H9 (cell line): Measurements from ENCODE around the gene COL8A2. TPM values are rescaled to one million over a fixed set of nuclear protein-coding genes. Genes with fewer than 3 reads are reported as not detected.

Experiments
- DNase-seq: peaks from one replicate; pipeline ENCODE4 v3.0.0-alpha.2; 2017
- H2AFZ ChIP-seq: one replicate; pipeline ENCODE4 v1.6.1; 2013; ENCODE audit warnings: mild to moderate bottlenecking, low read length, control low read depth, moderate library complexity
- H2AK5ac ChIP-seq: 2 replicates; pipeline ENCODE4 v1.6.1; 2013; ENCODE audit warnings: low read length, control low read depth, mixed read lengths; ENCODE audit not compliant: insufficient read length
- H2BK120ac ChIP-seq: one replicate; pipeline ENCODE4 v1.6.1; 2013; ENCODE audit warnings: low read depth, mild to moderate bottlenecking, low read length, control low read depth, inconsistent platforms; ENCODE audit not compliant: poor library complexity, severe bottlenecking
- H2BK12ac ChIP-seq: 2 replicates; pipeline ENCODE4 v1.6.1; 2013; ENCODE audit warnings: low read length, control low read depth, mixed read lengths, low read depth; ENCODE audit not compliant: insufficient read length
- H2BK15ac ChIP-seq: 2 replicates; pipeline ENCODE4 v1.6.1; 2013; ENCODE audit warnings: low read depth, low read length, control low read depth
- H2BK20ac ChIP-seq: one replicate; pipeline ENCODE4 v1.6.1; 2013; ENCODE audit warnings: low read depth, mild to moderate bottlenecking, low read length, control low read depth, inconsistent platforms; ENCODE audit not compliant: poor library complexity, severe bottlenecking
- H2BK5ac ChIP-seq: 2 replicates; pipeline ENCODE4 v1.6.1; 2013; ENCODE audit warnings: low read length, control low read depth, mixed read lengths; ENCODE audit not compliant: insufficient read length
- H3K14ac ChIP-seq: 2 replicates; pipeline ENCODE4 v1.6.1; 2013; ENCODE audit warnings: low read length, control low read depth; ENCODE audit not compliant: insufficient read depth
- H3K18ac ChIP-seq: 2 replicates; pipeline ENCODE4 v1.6.1; 2013; ENCODE audit warnings: low read depth, mild to moderate bottlenecking, mixed read lengths, low read length, control low read depth; ENCODE audit not compliant: insufficient read length
- H3K23ac ChIP-seq: 2 replicates; pipeline ENCODE4 v1.6.1; 2013; ENCODE audit warnings: low read length, control low read depth, mixed read lengths, low read depth; ENCODE audit not compliant: insufficient read length
- H3K23me2 ChIP-seq: 2 replicates; pipeline ENCODE4 v1.6.1; 2013; ENCODE audit warnings: low read depth, mild to moderate bottlenecking, mixed read lengths, low read length, control low read depth; ENCODE audit not compliant: insufficient read length, poor library complexity, severe bottlenecking
- H3K27ac ChIP-seq: 2 replicates; pipeline ENCODE4 v1.5.1; 2013; ENCODE audit warnings: low read length, control low read depth, mixed read lengths, low read depth; ENCODE audit not compliant: insufficient read length
- H3K27me3 ChIP-seq: 2 replicates; pipeline ENCODE4 v1.6.1; 2013; ENCODE audit warnings: low read length, control low read depth, inconsistent platforms; ENCODE audit not compliant: insufficient read depth
- H3K4ac ChIP-seq: 2 replicates; pipeline ENCODE4 v1.6.1; 2013; ENCODE audit warnings: low read depth, mild to moderate bottlenecking, control low read depth, inconsistent platforms, low read length, moderate library complexity
- H3K4me1 ChIP-seq: 2 replicates; pipeline ENCODE4 v1.6.1; 2013; ENCODE audit warnings: low read length, control low read depth, inconsistent platforms; ENCODE audit not compliant: insufficient read depth
- H3K4me2 ChIP-seq: 2 replicates; pipeline ENCODE4 v1.6.1; 2013; ENCODE audit warnings: low read length, control low read depth, mixed read lengths; ENCODE audit not compliant: insufficient read length, insufficient read depth
- H3K56ac ChIP-seq: 2 replicates; pipeline ENCODE4 v1.6.1; 2013; ENCODE audit warnings: low read depth, mild to moderate bottlenecking, mixed read lengths, low read length, control low read depth; ENCODE audit not compliant: insufficient read length
- H3K79me1 ChIP-seq: 2 replicates; pipeline ENCODE4 v1.6.1; 2013; ENCODE audit warnings: low read depth, mild to moderate bottlenecking, moderate library complexity, low read length, control low read depth, inconsistent platforms; ENCODE audit not compliant: insufficient read depth, poor library complexity, severe bottlenecking
- H3K79me2 ChIP-seq: 2 replicates; pipeline ENCODE4 v1.6.1; 2013; ENCODE audit warnings: low read length, control low read depth, inconsistent platforms; ENCODE audit not compliant: insufficient read depth
- H3K9ac ChIP-seq: 2 replicates; pipeline ENCODE4 v1.6.1; 2013; ENCODE audit warnings: low read length, control low read depth, mixed read lengths; ENCODE audit not compliant: insufficient read length; ENCODE audit errors: extremely low read depth
- H3K9me3 ChIP-seq: one replicate; pipeline ENCODE4 v1.6.1; 2013; ENCODE audit warnings: low read depth, low read length, inconsistent platforms; ENCODE audit not compliant: control insufficient read depth
- H3T11ph ChIP-seq: one replicate; pipeline ENCODE4 v1.6.1; 2013; ENCODE audit warnings: mild to moderate bottlenecking, low read length, control low read depth, inconsistent platforms
- H4K20me1 ChIP-seq: one replicate; pipeline ENCODE4 v1.6.1; 2013; ENCODE audit not compliant: control insufficient read depth, insufficient read length, insufficient read depth
- H4K5ac ChIP-seq: 2 replicates; pipeline ENCODE4 v1.6.1; 2013; ENCODE audit warnings: low read depth, mild to moderate bottlenecking, mixed read lengths, low read length, control low read depth; ENCODE audit not compliant: insufficient read length
- H4K8ac ChIP-seq: replicated peaks from 2 replicates; pipeline ENCODE4 v1.6.1; 2013; ENCODE audit warnings: low read length, control low read depth, mixed read lengths, low read depth; ENCODE audit not compliant: insufficient read length
- H4K91ac ChIP-seq: 2 replicates; pipeline ENCODE4 v1.6.1; 2013; ENCODE audit warnings: low read depth, mild to moderate bottlenecking, moderate library complexity, mixed read lengths, low read length, control low read depth; ENCODE audit not compliant: insufficient read length
- H3K27ac Mint-ChIP-seq, 3 experiments: 2 replicates in 2 of 3; 3 replicates in 1 of 3; pipeline ENCODE4 v1.8.0; 2020 to 2021; ENCODE audit warnings: mixed read lengths in 3 of 3, mild to moderate bottlenecking in 1 of 3, moderate library complexity in 1 of 3
- H3K27me3 Mint-ChIP-seq: 2 replicates; pipeline ENCODE4 v1.8.0; 2021; ENCODE audit warnings: low read depth, mild to moderate bottlenecking, moderate library complexity, mixed read lengths
- H3K36me3 Mint-ChIP-seq, 3 experiments: 2 replicates in 2 of 3; 3 replicates in 1 of 3; pipeline ENCODE4 v1.8.0; 2020 to 2021; ENCODE audit warnings: low read depth in 3 of 3, mixed read lengths in 3 of 3; ENCODE audit not compliant: insufficient read depth in 1 of 3
- H3K4me1 Mint-ChIP-seq, 2 experiments: 2 replicates each; pipeline ENCODE4 v1.8.0; 2020; ENCODE audit warnings: mixed read lengths in 2 of 2
- H3K4me3 Mint-ChIP-seq, 2 experiments: 2 replicates in 1 of 2; 3 replicates in 1 of 2; pipeline ENCODE4 v1.8.0; 2020 to 2021; ENCODE audit warnings: mild to moderate bottlenecking in 2 of 2, mixed read lengths in 2 of 2, moderate library complexity in 1 of 2
- H3K9me3 Mint-ChIP-seq, 2 experiments: 2 replicates in 1 of 2; 3 replicates in 1 of 2; pipeline ENCODE4 v1.8.0; 2020; ENCODE audit warnings: mild to moderate bottlenecking in 2 of 2, mixed read lengths in 2 of 2, moderate library complexity in 1 of 2
- CTCF ChIP-seq: fragments of 200-600 bp; sonication (generic); conservative IDR thresholded peaks from 3 replicates; pipeline ENCODE4 v1.8.0; 2021; ENCODE audit warnings: antibody characterized with exemption, mild to moderate bottlenecking
- WGBS: extraction: QIAGEN DNeasy Blood & Tissue Kit; methylation state at CpG from one replicate; pipeline ENCODE4 v1.1.7; 2013; ENCODE audit warnings: missing lambda C conversion rate, low lambda C conversion rate, mixed read lengths; ENCODE audit not compliant: insufficient read length; ENCODE audit errors: extremely low coverage; 5-methylcytosine and 5-hydroxymethylcytosine counted together
- total RNA-seq: library from RNA; stranded (reverse); gene quantifications from 2 replicates; pipeline ENCODE4 v1.2.1, GENCODE V29; 2021

Gene COL8A2
- total RNA-seq, 1 experiment from 2014 or later: 1.5 TPM

- no peaks in the 10 kb centered on the region for H3K79me1 ChIP-seq
- H3K18ac ChIP-seq: no peak overlapping the region
- no peak overlapping the region for H4K5ac ChIP-seq
- no peak overlapping the region for H2AFZ ChIP-seq
- no peaks in the 10 kb centered on the region for H3K27me3 Mint-ChIP-seq
- H3K56ac ChIP-seq: no peak overlapping the region
- H3K9me3 ChIP-seq: no peaks in the 10 kb centered on the region
- TF ChIP-seq CTCF: peak; percentile 62
- H4K20me1 ChIP-seq: no peaks in the 10 kb centered on the region
- no peak overlapping the region for H4K91ac ChIP-seq
- H3K23ac ChIP-seq: no peak overlapping the region
- peak; percentile 80 for DNase-seq
- no peak overlapping the region for H3T11ph ChIP-seq
- H3K4me2 ChIP-seq: no peak overlapping the region
- H3K14ac ChIP-seq: no peak overlapping the region
- H2BK20ac ChIP-seq: no peak overlapping the region
- peaks cover 16 to 19% of the 10 kb centered on the region in 2 experiments for H3K4me1 Mint-ChIP-seq
- no peaks in the 10 kb centered on the region for H3K27me3 ChIP-seq
- H2BK5ac ChIP-seq: no peak overlapping the region
- no peak overlapping the region for H3K27ac ChIP-seq
- no CpG with 5 or more reads among the region's 16 CpGs for WGBS
- H2BK120ac ChIP-seq: no peak overlapping the region
- H3K9ac ChIP-seq: no peak overlapping the region
- H3K4me1 ChIP-seq: no peaks in the 10 kb centered on the region
- no peaks in the 10 kb centered on the region for H3K9me3 Mint-ChIP-seq
- no peak overlapping the region for H2BK15ac ChIP-seq
- peaks cover 16 to 35% (median 29%) of the 10 kb centered on the region in 3 experiments; a peak in 6 of 7 replicates for H3K36me3 Mint-ChIP-seq
- no peaks in the 10 kb centered on the region for H3K23me2 ChIP-seq
- peak overlapping the region in 1 of 2 experiments; percentile 32; a peak in 2 of 5 replicates for H3K4me3 Mint-ChIP-seq
- peak overlapping the region; percentile 66 to 85 (median 70); a peak in 5 of 7 replicates for H3K27ac Mint-ChIP-seq
- no peak overlapping the region for H3K4ac ChIP-seq
- no peak overlapping the region for H2AK5ac ChIP-seq
- no peak overlapping the region for H4K8ac ChIP-seq
- H3K79me2 ChIP-seq: no peaks in the 10 kb centered on the region
- H2BK12ac ChIP-seq: no peak overlapping the region
Measured at GRCh38 chr1:36096500-36097432, 28.3 kb downstream of the COL8A2 start.
